Esophagus muscularis mucosa (tissue), 4 donors: ENCODE data around the gene OGFRL1. TPM values are rescaled to one million over a fixed set of nuclear protein-coding genes. Genes with fewer than 3 reads are reported as not detected.

Experiments used
- DNase-seq: peaks from one replicate; pipeline ENCODE4 v3.0.0-alpha.2; 2017; ENCODE audit errors: extremely low spot score
- H3K27ac ChIP-seq, 4 donors: fragments of 200-600 bp; sonication (generic); replicated peaks in 1 of 4; 1 replicate in 3 of 4; 2 replicates in 1 of 4; pipeline ENCODE4 v1.5.1; 2016 to 2019; ENCODE audit warnings: mild to moderate bottlenecking in 1 of 4
- H3K27me3 ChIP-seq, 4 donors: fragments of 200-600 bp; sonication (generic); one replicate each; pipeline versions ENCODE4 v1.5.1 to v1.6.0; 2016 to 2019
- H3K36me3 ChIP-seq, 4 donors: fragments of 200-600 bp; sonication (generic); one replicate each; pipeline ENCODE4 v1.5.1; 2016 to 2019
- H3K4me1 ChIP-seq, 4 donors: fragments of 200-600 bp; sonication (generic); one replicate each; pipeline ENCODE4 v1.5.1; 2016 to 2019
- H3K4me3 ChIP-seq, 4 donors: fragments of 200-600 bp; sonication (generic); 1 replicate in 2 of 4; 2 replicates in 2 of 4; pipeline ENCODE4 v1.5.1; 2016 to 2019; ENCODE audit warnings: mild to moderate bottlenecking in 4 of 4, moderate library complexity in 1 of 4
- H3K9me3 ChIP-seq, 4 donors: fragments of 200-600 bp; sonication (generic); 1 replicate in 3 of 4; 2 replicates in 1 of 4; pipeline ENCODE4 v1.5.1; 2016 to 2019
- EP300 ChIP-seq: sonication (generic); formaldehyde crosslinking; IDR thresholded peaks from one replicate; pipeline ENCODE4 v1.6.1; 2017; ENCODE audit warnings: antibody characterized with exemption
- POLR2A ChIP-seq: fragments of 450-650 bp; IDR thresholded peaks from one replicate; pipeline ENCODE4 v1.6.1; 2017; ENCODE audit warnings: antibody characterized with exemption, moderate library complexity, mild to moderate bottlenecking, low read depth
- POLR2AphosphoS5 ChIP-seq, 2 donors: sonication (generic); formaldehyde crosslinking; IDR thresholded peaks; one replicate each; pipeline ENCODE4 v1.6.1; 2017; ENCODE audit warnings: antibody characterized with exemption in 2 of 2
- WGBS: methylation state at CpG from one replicate; pipeline ENCODE4 v1.1.5; 2018; 5-methylcytosine and 5-hydroxymethylcytosine counted together
- intact Hi-C: fragments of 100-400 bp; cut with DNase I; formaldehyde crosslinking; loops from one replicate; pipeline ENCODE4 v1.15.1; 2023
- total RNA-seq, 4 donors: library from RNA; depleted of rRNA; stranded (reverse); fragments of >200 nt; gene quantifications; one replicate each; pipeline versions ENCODE4 v1.1.0 to v1.2.1, GENCODE V29; 2016
- TF ChIP-seq, protein P1 (sequence below), 3 experiments: fragments of 200-600 bp in 2 of 3; fragments of 450-650 bp in 1 of 3; sonication (generic) in 2 of 3; IDR thresholded peaks; one replicate each; pipeline ENCODE4 v1.5.1; 2017 to 2019; ENCODE audit warnings: antibody characterized with exemption in 3 of 3, mild to moderate bottlenecking in 2 of 3, moderate library complexity in 1 of 3

OGFRL1 gene
- total RNA-seq, 4 donors from 2014 or later: 29.2 to 48.2 (median 40.8) TPM

DNA sequence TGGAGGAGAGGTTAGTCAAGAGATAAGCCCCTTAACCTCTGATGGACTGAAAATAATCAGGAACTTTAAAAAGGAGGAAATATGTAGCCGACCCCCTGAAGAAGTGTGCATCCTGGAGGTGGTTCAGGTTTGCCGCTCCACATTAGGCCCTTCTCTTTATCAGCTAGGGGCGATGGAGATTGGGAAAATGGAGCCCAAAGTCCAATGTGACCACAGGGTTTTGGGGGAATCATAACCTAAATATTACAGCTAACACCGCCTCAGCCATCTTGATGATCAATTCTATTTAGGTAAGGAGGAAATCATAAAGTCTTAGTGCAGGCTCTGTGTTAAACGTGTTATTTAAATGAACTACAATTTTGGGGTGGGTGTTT, 1.2 kb downstream of the OGFRL1 start:
- Histone ChIP-seq H3K27me3 (no peaks in the 10 kb centered on the region), H3K27ac (peak overlapping the region; percentile 91 to 93 (median 92)), H3K4me1 (peaks cover 19 to 70% (median 58%) of the 10 kb centered on the region in 4 donors), H3K4me3 (peak overlapping the region; percentile 76 to 92 (median 83)), H3K9me3 (no peaks in the 10 kb centered on the region), H3K36me3 (peaks cover 0 to 11% (median 5%) of the 10 kb centered on the region in 4 donors)
- intact Hi-C loops: no loop called here
- TF ChIP-seq POLR2A: no peak
- no peak for TF ChIP-seq POLR2AphosphoS5 (IDR thresholded peaks at IDR 0.05)
- TF ChIP-seq EP300: no peak
- TF ChIP-seq, protein P1, sequence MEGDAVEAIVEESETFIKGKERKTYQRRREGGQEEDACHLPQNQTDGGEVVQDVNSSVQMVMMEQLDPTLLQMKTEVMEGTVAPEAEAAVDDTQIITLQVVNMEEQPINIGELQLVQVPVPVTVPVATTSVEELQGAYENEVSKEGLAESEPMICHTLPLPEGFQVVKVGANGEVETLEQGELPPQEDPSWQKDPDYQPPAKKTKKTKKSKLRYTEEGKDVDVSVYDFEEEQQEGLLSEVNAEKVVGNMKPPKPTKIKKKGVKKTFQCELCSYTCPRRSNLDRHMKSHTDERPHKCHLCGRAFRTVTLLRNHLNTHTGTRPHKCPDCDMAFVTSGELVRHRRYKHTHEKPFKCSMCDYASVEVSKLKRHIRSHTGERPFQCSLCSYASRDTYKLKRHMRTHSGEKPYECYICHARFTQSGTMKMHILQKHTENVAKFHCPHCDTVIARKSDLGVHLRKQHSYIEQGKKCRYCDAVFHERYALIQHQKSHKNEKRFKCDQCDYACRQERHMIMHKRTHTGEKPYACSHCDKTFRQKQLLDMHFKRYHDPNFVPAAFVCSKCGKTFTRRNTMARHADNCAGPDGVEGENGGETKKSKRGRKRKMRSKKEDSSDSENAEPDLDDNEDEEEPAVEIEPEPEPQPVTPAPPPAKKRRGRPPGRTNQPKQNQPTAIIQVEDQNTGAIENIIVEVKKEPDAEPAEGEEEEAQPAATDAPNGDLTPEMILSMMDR (IDR thresholded peaks at IDR 0.05): no peak
- no peak for DNase-seq
- 87% methylated on average over 5 of the region's 5 CpGs for WGBS

GRCh38 chr6:71290611-71291010, 2.0 kb downstream of the OGFRL1 start:
- Histone ChIP-seq H3K36me3 (peaks cover 0 to 19% (median 9%) of the 10 kb centered on the region in 4 donors), H3K4me1 (peaks cover 17 to 66% (median 58%) of the 10 kb centered on the region in 4 donors), H3K27ac (peak overlapping the region in 2 of 4 donors; percentile 10 to 23), H3K9me3 (no peaks in the 10 kb centered on the region), H3K4me3 (peak overlapping the region; percentile 76 to 92 (median 83)), H3K27me3 (no peaks in the 10 kb centered on the region)
- intact Hi-C loops: no loop called here
- 65% methylated on average over 2 of the region's 2 CpGs for WGBS
- no peak for DNase-seq
- TF ChIP-seq POLR2AphosphoS5 (IDR thresholded peaks at IDR 0.05) (no peak), POLR2A (no peak), EP300 (no peak)
- TF ChIP-seq, protein P1 (IDR thresholded peaks at IDR 0.05): no peak

- 66% methylated on average over 4 of the region's 4 CpGs for WGBS
Measured at GRCh38 chr6:71292001-71292400, 3.4 kb downstream of the OGFRL1 start.

DNA sequence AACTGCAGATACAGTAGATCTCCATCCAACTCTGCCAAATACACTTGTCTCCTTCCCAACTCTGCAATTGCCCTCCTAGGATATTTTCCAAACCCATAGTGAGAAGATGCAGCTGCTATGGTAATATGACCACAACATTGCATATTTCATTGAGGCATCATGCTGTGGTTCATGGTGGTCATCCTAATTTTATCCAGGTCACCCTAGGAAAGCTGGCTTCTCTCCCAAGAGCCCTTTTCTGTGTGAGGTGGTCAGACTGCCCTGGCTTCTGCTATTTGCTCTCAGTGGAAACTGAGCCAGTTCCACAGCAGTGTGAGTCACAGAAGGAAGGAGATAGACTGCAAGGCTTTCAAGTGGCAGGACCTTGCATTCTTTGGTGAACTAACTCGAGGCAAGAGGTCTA, 5.5 kb downstream of the OGFRL1 start:
- TF ChIP-seq POLR2A (no peak), POLR2AphosphoS5 (IDR thresholded peaks at IDR 0.05) (no peak), EP300 (no peak)
- TF ChIP-seq, protein P1 (IDR thresholded peaks at IDR 0.05): no peak

More at GRCh38 chr6:71292001-71292400, 3.4 kb downstream of the OGFRL1 start:
- Histone ChIP-seq H3K36me3 (peaks cover 4 to 33% (median 18%) of the 10 kb centered on the region in 4 donors), H3K4me3 (peak overlapping the region in 3 of 4 donors; percentile 27 to 81 (median 76)), H3K4me1 (peaks cover 16 to 63% (median 55%) of the 10 kb centered on the region in 4 donors), H3K27me3 (no peaks in the 10 kb centered on the region), H3K9me3 (no peaks in the 10 kb centered on the region), H3K27ac (peak overlapping the region in 2 of 4 donors; percentile 4 to 17)
- no peak for TF ChIP-seq POLR2A
- TF ChIP-seq POLR2AphosphoS5 (IDR thresholded peaks at IDR 0.05): no peak
- TF ChIP-seq, protein P1 (IDR thresholded peaks at IDR 0.05): no peak
- no peak for TF ChIP-seq EP300
- intact Hi-C loops: no loop called here
- DNase-seq: no peak

DNA sequence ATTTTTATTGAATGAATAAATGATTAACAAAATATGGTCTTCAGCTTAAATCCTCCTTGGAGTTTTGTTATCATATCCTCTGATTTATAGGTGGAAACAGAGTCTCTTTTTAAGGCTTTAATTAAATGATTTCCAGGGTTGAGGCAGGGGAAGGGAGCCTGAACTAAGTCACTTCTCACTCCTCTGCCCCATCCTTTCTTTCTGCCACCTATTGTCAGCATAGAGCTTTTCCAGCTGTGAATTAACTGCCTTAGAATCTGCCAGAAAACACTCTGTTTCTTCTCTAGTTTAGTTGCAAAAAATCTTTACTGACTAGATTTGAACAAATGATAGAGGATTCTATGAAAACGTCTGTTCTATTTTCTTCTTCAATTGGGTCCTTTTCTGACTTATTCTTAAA, 9.8 kb downstream of the OGFRL1 start:
- Histone ChIP-seq H3K36me3 (peaks cover 4 to 61% (median 34%) of the 10 kb centered on the region in 4 donors), H3K27ac (no peak overlapping the region), H3K4me1 (peaks cover 9 to 21% (median 17%) of the 10 kb centered on the region in 4 donors), H3K27me3 (no peaks in the 10 kb centered on the region), H3K9me3 (no peaks in the 10 kb centered on the region), H3K4me3 (no peak overlapping the region)
- 76% methylated on average over 1 of the region's 1 CpG for WGBS
- DNase-seq: no peak
- TF ChIP-seq, protein P1 (IDR thresholded peaks at IDR 0.05): no peak
- no peak for TF ChIP-seq EP300
- TF ChIP-seq POLR2A: no peak
- no peak for TF ChIP-seq POLR2AphosphoS5 (IDR thresholded peaks at IDR 0.05)
- intact Hi-C loops: no loop called here

More for the DNA sequence above, 5.5 kb downstream of the OGFRL1 start:
- peak overlapping the region in 1 of 4 donors; percentile 0 for H3K27ac ChIP-seq
- no peaks in the 10 kb centered on the region for H3K9me3 ChIP-seq
- intact Hi-C loops: no loop called here
- peaks cover 9 to 49% (median 44%) of the 10 kb centered on the region in 4 donors for H3K4me1 ChIP-seq
- no peak overlapping the region for H3K4me3 ChIP-seq
- WGBS: 67% methylated on average over 1 of the region's 1 CpG
- H3K36me3 ChIP-seq: peaks cover 4 to 36% (median 21%) of the 10 kb centered on the region in 4 donors
- no peaks in the 10 kb centered on the region for H3K27me3 ChIP-seq
- no peak for DNase-seq
